ENCODE results near the gene TULP4.

- no peak for TF ChIP-seq CTCF (IDR thresholded peaks at IDR 0.05)
- TF ChIP-seq POLR2A (IDR thresholded peaks at IDR 0.05): no peak
Measured at GRCh38 chr6:158415666-158416065, 103.4 kb downstream of the TULP4 start.
